Tibial nerve (tissue), 3 donors: Measurements from ENCODE around the gene SMIM29.

Experiments used
- POLR2A ChIP-seq, 2 donors: fragments of 450-650 bp; IDR thresholded peaks; one replicate each; pipeline ENCODE4 v1.6.1; 2017; ENCODE audit warnings: antibody characterized with exemption in 2 of 2, mild to moderate bottlenecking in 2 of 2, moderate library complexity in 2 of 2
- TF ChIP-seq, protein P1 (sequence below), 5 experiments: fragments of 200-600 bp in 3 of 5; fragments of 450-650 bp in 2 of 5; sonication (generic) in 3 of 5; IDR thresholded peaks; one replicate each; pipeline ENCODE4 v1.5.1; 2016 to 2019; ENCODE audit warnings: antibody characterized with exemption in 5 of 5, mild to moderate bottlenecking in 3 of 5, moderate library complexity in 2 of 5

DNA sequence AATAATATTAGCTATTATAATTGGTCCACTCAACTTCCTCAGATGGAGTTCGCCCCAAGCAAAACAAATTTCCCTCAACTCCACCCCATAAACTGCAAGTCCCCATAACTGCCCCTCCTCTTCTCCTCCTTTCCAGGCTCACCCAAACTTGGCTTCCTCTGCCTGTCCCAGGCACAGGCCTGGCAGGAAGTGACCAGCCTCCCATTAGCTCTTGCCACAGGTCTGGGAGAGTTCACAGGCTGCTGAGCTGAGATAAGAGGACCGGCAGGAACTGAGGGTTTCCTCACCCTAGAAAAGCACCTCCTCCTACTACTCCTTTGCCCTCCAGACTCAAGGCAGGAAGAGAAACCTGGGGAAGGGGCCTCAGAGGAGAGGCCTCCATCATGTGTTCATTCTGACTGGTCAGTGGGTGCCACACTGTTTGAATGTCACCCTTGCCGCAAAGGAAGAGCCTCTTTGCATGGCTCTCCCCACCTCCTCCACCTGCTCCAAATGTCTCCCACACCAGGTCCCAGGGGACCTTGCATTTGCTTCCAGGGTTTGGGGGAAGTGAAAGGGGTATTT lies 24.5 kb upstream of the SMIM29 start:
- TF ChIP-seq, protein P1, sequence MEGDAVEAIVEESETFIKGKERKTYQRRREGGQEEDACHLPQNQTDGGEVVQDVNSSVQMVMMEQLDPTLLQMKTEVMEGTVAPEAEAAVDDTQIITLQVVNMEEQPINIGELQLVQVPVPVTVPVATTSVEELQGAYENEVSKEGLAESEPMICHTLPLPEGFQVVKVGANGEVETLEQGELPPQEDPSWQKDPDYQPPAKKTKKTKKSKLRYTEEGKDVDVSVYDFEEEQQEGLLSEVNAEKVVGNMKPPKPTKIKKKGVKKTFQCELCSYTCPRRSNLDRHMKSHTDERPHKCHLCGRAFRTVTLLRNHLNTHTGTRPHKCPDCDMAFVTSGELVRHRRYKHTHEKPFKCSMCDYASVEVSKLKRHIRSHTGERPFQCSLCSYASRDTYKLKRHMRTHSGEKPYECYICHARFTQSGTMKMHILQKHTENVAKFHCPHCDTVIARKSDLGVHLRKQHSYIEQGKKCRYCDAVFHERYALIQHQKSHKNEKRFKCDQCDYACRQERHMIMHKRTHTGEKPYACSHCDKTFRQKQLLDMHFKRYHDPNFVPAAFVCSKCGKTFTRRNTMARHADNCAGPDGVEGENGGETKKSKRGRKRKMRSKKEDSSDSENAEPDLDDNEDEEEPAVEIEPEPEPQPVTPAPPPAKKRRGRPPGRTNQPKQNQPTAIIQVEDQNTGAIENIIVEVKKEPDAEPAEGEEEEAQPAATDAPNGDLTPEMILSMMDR (IDR thresholded peaks at IDR 0.05), result no peak
- no peak for TF ChIP-seq POLR2A (IDR thresholded peaks at IDR 0.05)
